Gastrocnemius medialis (tissue), 4 donors: ENCODE results near the gene UNC13B.

ENCODE experiments used
- CTCF ChIP-seq, 5 experiments: fragments of 450-650 bp in 3 of 5; fragments of 200-600 bp in 2 of 5; sonication (generic) in 2 of 5; IDR thresholded peaks in 4 of 5; conservative IDR thresholded peaks in 1 of 5; 1 replicate in 4 of 5; 2 replicates in 1 of 5; pipeline ENCODE4 v1.5.1; 2016 to 2019; ENCODE audit warnings: antibody characterized with exemption in 5 of 5, mild to moderate bottlenecking in 3 of 5, moderate library complexity in 3 of 5
- POLR2A ChIP-seq, 2 donors: fragments of 450-650 bp; IDR thresholded peaks; one replicate each; pipeline ENCODE4 v1.6.1; 2017; ENCODE audit warnings: antibody characterized with exemption in 2 of 2, mild to moderate bottlenecking in 2 of 2, moderate library complexity in 2 of 2

- no peak for TF ChIP-seq CTCF (IDR thresholded peaks at IDR 0.05 in 4 of 5, conservative IDR thresholded peaks at IDR 0.05 in 1 of 5)
- TF ChIP-seq POLR2A (IDR thresholded peaks at IDR 0.05): no peak
Observed at GRCh38 chr9:35349287-35349990, 187.6 kb downstream of the UNC13B start.
